Activated T-helper 9 cell treated with anti-CD3 and anti-CD28 coated beads, Interleukin-2, amount 50 U/mL, for 16 hours (primary cell): ENCODE data around the gene RBL1.
A peak's percentile ranks its signal among the peaks of the same experiment; 100 is the strongest.

Experiments used
- DNase-seq: peaks from one replicate; pipeline ENCODE4 v3.0.0-alpha.2; 2020; ENCODE audit warnings: low read depth

RBL1 gene

GRCh38 chr20:36950414-36951197, 145.2 kb downstream of the RBL1 start:
- DNase-seq = peak; percentile 15
